ENCODE data around the gene TFDP2.
"Not testable (repeated sequence)": the region's sequence is repeated elsewhere in the genome, so short reads cannot be mapped to it uniquely, and the experiment has no call there.

TFDP2 gene

GRCh38 chr3:142127941-142128658 lies 21.2 kb downstream of the TFDP2 start:
- DNase-seq (ENCODE audit: low read depth in 2 of 2) = no peak

- no peak for DNase-seq (ENCODE audit: low read depth in 2 of 2)
These were observed 25.1 kb downstream of the TFDP2 start for GRCh38 chr3:142124243-142124642.

GRCh38 chr3:142120707-142121106 lies 28.6 kb downstream of the TFDP2 start:
- no peak for DNase-seq (ENCODE audit: low read depth in 2 of 2)

GRCh38 chr3:142118911-142119310 lies 30.4 kb downstream of the TFDP2 start:
- DNase-seq (ENCODE audit: low read depth in 2 of 2) = no peak

- no peak for DNase-seq (ENCODE audit: low read depth in 2 of 2)
These were observed 32.1 kb downstream of the TFDP2 start for GRCh38 chr3:142117056-142117851.

GRCh38 chr3:142115867-142116668 lies 33.3 kb downstream of the TFDP2 start:
- DNase-seq (ENCODE audit: low read depth in 2 of 2) = no peak

GRCh38 chr3:142112601-142113000 lies 36.7 kb downstream of the TFDP2 start:
- DNase-seq (ENCODE audit: low read depth in 2 of 2) = no peak

GRCh38 chr3:142106548-142106947 lies 42.8 kb downstream of the TFDP2 start:
- DNase-seq (ENCODE audit: low read depth in 2 of 2) = no peak

GRCh38 chr3:142105991-142106390 lies 43.4 kb downstream of the TFDP2 start:
- DNase-seq (ENCODE audit: low read depth in 2 of 2) = no peak

GRCh38 chr3:142104763-142105162 lies 44.6 kb downstream of the TFDP2 start:
- no peak for DNase-seq (ENCODE audit: low read depth in 2 of 2)

- DNase-seq (ENCODE audit: low read depth in 2 of 2) = no peak
These were observed 50.4 kb downstream of the TFDP2 start for GRCh38 chr3:142098964-142099363.

- no peak for DNase-seq (ENCODE audit: low read depth in 2 of 2)
These were observed 52.1 kb downstream of the TFDP2 start for GRCh38 chr3:142097099-142097843.

- no peak for DNase-seq (ENCODE audit: low read depth in 2 of 2)
These were observed 53.5 kb downstream of the TFDP2 start for GRCh38 chr3:142095841-142096240.

GRCh38 chr3:142088925-142089324 lies 60.4 kb downstream of the TFDP2 start:
- DNase-seq (ENCODE audit: low read depth in 2 of 2) = not testable (repeated sequence)

- no peak for DNase-seq (ENCODE audit: low read depth in 2 of 2)
These were observed 60.8 kb downstream of the TFDP2 start for GRCh38 chr3:142088522-142088921.

GRCh38 chr3:142087676-142088075 lies 61.7 kb downstream of the TFDP2 start:
- DNase-seq (ENCODE audit: low read depth in 2 of 2) = no peak

- DNase-seq (ENCODE audit: low read depth in 2 of 2) = no peak
These were observed 62.7 kb downstream of the TFDP2 start for GRCh38 chr3:142086581-142087090.

GRCh38 chr3:142081178-142081577 lies 68.2 kb downstream of the TFDP2 start:
- DNase-seq (ENCODE audit: low read depth in 2 of 2) = no peak

GRCh38 chr3:142077859-142078500 lies 71.4 kb downstream of the TFDP2 start:
- DNase-seq (ENCODE audit: low read depth in 2 of 2) = no peak

- DNase-seq (ENCODE audit: low read depth in 2 of 2) = no peak
These were observed 72.0 kb downstream of the TFDP2 start for GRCh38 chr3:142077155-142077858.

Measured in stimulated activated CD4-positive, alpha-beta T cell treated with anti-CD3 and anti-CD28 coated beads, Interleukin-4, amount 100 ng/mL, for 48 hours (primary cell).